ENCODE results near the gene TTLL6.
"Not testable (repeated sequence)": the region's sequence is repeated elsewhere in the genome, so short reads cannot be mapped to it uniquely, and the experiment has no call there.

TTLL6 gene

GRCh38 chr17:48722201-48722907 is 94.7 kb downstream of the TTLL6 start, which contains the start of gene PRAC1:
Gene PRAC1, minus strand, starts transcription at chr17:48722518. Its CDS starts 126 bp downstream, at chr17:48722392.
- no peak for DNase-seq

GRCh38 chr17:48721009-48721402 is 96.0 kb downstream of the TTLL6 start:
- DNase-seq, result no peak

- no peak for DNase-seq
Observed at GRCh38 chr17:48720266-48721008, 96.6 kb downstream of the TTLL6 start.

- no peak for DNase-seq
Observed at GRCh38 chr17:48719642-48720265, 97.3 kb downstream of the TTLL6 start.

- no peak for DNase-seq
Observed at GRCh38 chr17:48718761-48719641, 98.0 kb downstream of the TTLL6 start.

DNA sequence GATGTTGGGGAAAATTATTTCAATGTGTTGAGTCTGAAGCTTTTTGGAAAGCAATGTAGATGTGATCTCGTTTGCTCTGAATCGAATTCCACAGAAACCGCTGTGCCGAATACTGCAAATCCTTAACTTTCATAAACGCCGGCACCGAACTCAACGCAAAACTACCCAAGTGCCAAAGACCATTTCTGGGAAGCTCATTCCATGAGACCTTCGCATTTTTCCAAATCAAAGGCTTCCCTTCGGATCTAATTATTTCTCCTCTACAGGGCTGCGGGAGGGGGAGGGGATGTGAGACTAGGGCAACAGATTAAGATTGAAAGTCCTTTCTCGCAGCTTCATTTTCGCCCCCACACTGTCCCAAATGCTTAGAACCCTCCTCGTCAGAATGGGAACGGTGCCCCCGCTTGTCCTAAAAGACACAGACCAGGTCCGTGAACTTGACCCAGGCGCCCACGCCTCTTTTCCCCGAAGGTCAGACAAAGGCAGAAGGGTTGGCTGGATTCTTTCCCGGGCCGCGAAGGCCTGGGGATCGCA is 98.7 kb downstream of the TTLL6 start:
- no peak for DNase-seq

- DNase-seq, result no peak
Observed at GRCh38 chr17:48717367-48718226, 99.4 kb downstream of the TTLL6 start.

- not testable (repeated sequence) for DNase-seq
Observed at GRCh38 chr17:48716549-48716948, 100.5 kb downstream of the TTLL6 start.

- no peak for DNase-seq
Observed at GRCh38 chr17:48715496-48716399, 101.3 kb downstream of the TTLL6 start.

Measured in CD4-positive, alpha-beta T cell treated with Interleukin-17A for 1 hour (primary cell).